HL-60 (cell line): ENCODE measurements around the gene CDYL.

ENCODE experiments used
- CTCF ChIP-seq: IDR thresholded peaks from one replicate; pipeline ENCODE4 v1.5.1; 2011; ENCODE audit warnings: low read length, control low read depth, inconsistent platforms; ENCODE audit not compliant: insufficient read depth
- POLR2AphosphoS5 ChIP-seq: IDR thresholded peaks from 2 replicates; pipeline ENCODE4 v1.6.1; 2012; ENCODE audit warnings: low read depth
- REST ChIP-seq: IDR thresholded peaks from 2 replicates; pipeline ENCODE4 v1.6.1; 2012; ENCODE audit warnings: low read depth; ENCODE audit not compliant: insufficient replicate concordance

GRCh38 chr6:4726645-4727044, 49.6 kb upstream of the CDYL start:
- TF ChIP-seq CTCF = no peak
- no peak for TF ChIP-seq POLR2AphosphoS5
- no peak for TF ChIP-seq REST
